Ectodermal cell (in vitro differentiated cells): ENCODE measurements around the gene OPRM1.
"Not testable (repeated sequence)": the region's sequence is repeated elsewhere in the genome, so short reads cannot be mapped to it uniquely, and the experiment has no call there.

Experiments
- H3K27ac ChIP-seq: 2 replicates; pipeline ENCODE4 v1.7.0; 2013; ENCODE audit warnings: mild to moderate bottlenecking, low read depth, low read length; ENCODE audit not compliant: insufficient read depth, poor library complexity, severe bottlenecking
- H3K27me3 ChIP-seq: 2 replicates; pipeline ENCODE4 v1.7.0; 2013; ENCODE audit warnings: mild to moderate bottlenecking, low read length; ENCODE audit not compliant: insufficient read depth, control insufficient read depth, poor library complexity, severe bottlenecking
- H3K36me3 ChIP-seq: one replicate; pipeline ENCODE4 v1.7.0; 2013; ENCODE audit warnings: low read length; ENCODE audit not compliant: control insufficient read depth, insufficient read depth
- H3K4me1 ChIP-seq: one replicate; pipeline ENCODE4 v1.7.0; 2013; ENCODE audit warnings: low read length; ENCODE audit not compliant: control insufficient read depth, insufficient read depth
- H3K4me3 ChIP-seq: 2 replicates; pipeline ENCODE4 v1.7.0; 2013; ENCODE audit warnings: low read depth, low read length, control low read depth; ENCODE audit not compliant: insufficient read depth
- H3K9me3 ChIP-seq: 2 replicates; pipeline ENCODE4 v1.7.0; 2013; ENCODE audit warnings: mild to moderate bottlenecking, low read length, moderate library complexity; ENCODE audit not compliant: control insufficient read depth
- WGBS, 2 experiments: methylation state at CpG; one replicate each; pipeline ENCODE4 v1.1.7; 2013; ENCODE audit warnings: missing lambda C conversion rate in 2 of 2; 5-methylcytosine and 5-hydroxymethylcytosine counted together

Gene OPRM1

GRCh38 chr6:154165478-154165877 lies 126.4 kb downstream of the OPRM1 start:
- Histone ChIP-seq H3K4me1 (no peaks in the 10 kb centered on the region), H3K27ac (no peak overlapping the region), H3K27me3 (no peaks in the 10 kb centered on the region), H3K9me3 (no peaks in the 10 kb centered on the region), H3K4me3 (no peak overlapping the region), H3K36me3 (no peaks in the 10 kb centered on the region)
- 93 to 97% methylated on average over 2 of the region's 2 CpGs for WGBS, 2 experiments

GRCh38 chr6:154166140-154166539 lies 127.1 kb downstream of the OPRM1 start:
- no peaks in the 10 kb centered on the region for H3K36me3 ChIP-seq
- WGBS, 2 experiments = 91 to 93% methylated on average over 9 of the region's 9 CpGs

GRCh38 chr6:154167126-154167525 lies 128.1 kb downstream of the OPRM1 start:
- no peaks in the 10 kb centered on the region for H3K9me3 ChIP-seq
- 96 to 97% methylated on average over 2 of the region's 2 CpGs for WGBS, 2 experiments
- H3K27me3 ChIP-seq = no peaks in the 10 kb centered on the region
- H3K36me3 ChIP-seq = no peaks in the 10 kb centered on the region
- H3K27ac ChIP-seq = no peak overlapping the region
- no peaks in the 10 kb centered on the region for H3K4me1 ChIP-seq
- H3K4me3 ChIP-seq = no peak overlapping the region

More at GRCh38 chr6:154166140-154166539, 127.1 kb downstream of the OPRM1 start:
- Histone ChIP-seq H3K4me3 (no peak overlapping the region), H3K27ac (no peak overlapping the region), H3K27me3 (no peaks in the 10 kb centered on the region), H3K4me1 (no peaks in the 10 kb centered on the region), H3K9me3 (no peaks in the 10 kb centered on the region)

GRCh38 chr6:154169193-154169847 lies 130.3 kb downstream of the OPRM1 start:
- 88 to 96% methylated on average over 5 of the region's 5 CpGs for WGBS, 2 experiments
- no peaks in the 10 kb centered on the region for H3K9me3 ChIP-seq
- no peaks in the 10 kb centered on the region for H3K4me1 ChIP-seq
- no peaks in the 10 kb centered on the region for H3K36me3 ChIP-seq
- no peaks in the 10 kb centered on the region for H3K27me3 ChIP-seq
- no peak overlapping the region for H3K27ac ChIP-seq
- H3K4me3 ChIP-seq = no peak overlapping the region

- WGBS, 2 experiments = 86 to 88% methylated on average over 2 of the region's 2 CpGs
- Histone ChIP-seq H3K4me1 (no peaks in the 10 kb centered on the region), H3K4me3 (no peak overlapping the region), H3K27me3 (no peaks in the 10 kb centered on the region), H3K27ac (no peak overlapping the region), H3K36me3 (no peaks in the 10 kb centered on the region), H3K9me3 (no peaks in the 10 kb centered on the region)
Observed at GRCh38 chr6:154170106-154170505, 131.1 kb downstream of the OPRM1 start.

- not testable (repeated sequence) for H3K4me3 ChIP-seq, H3K4me1 ChIP-seq, H3K27ac ChIP-seq, H3K27me3 ChIP-seq, H3K36me3 ChIP-seq, H3K9me3 ChIP-seq
- WGBS, 2 experiments = 85 to 88% methylated on average over 5 of the region's 5 CpGs
Observed at GRCh38 chr6:154172393-154172792, 133.4 kb downstream of the OPRM1 start.

- no peak overlapping the region for H3K27ac ChIP-seq
- 95 to 96% methylated on average over 5 of the region's 5 CpGs for WGBS, 2 experiments
- H3K27me3 ChIP-seq = no peaks in the 10 kb centered on the region
- H3K9me3 ChIP-seq = no peaks in the 10 kb centered on the region
- no peaks in the 10 kb centered on the region for H3K4me1 ChIP-seq
- no peak overlapping the region for H3K4me3 ChIP-seq
- H3K36me3 ChIP-seq = no peaks in the 10 kb centered on the region
Observed at GRCh38 chr6:154179434-154179833, 140.4 kb downstream of the OPRM1 start.

- no peaks in the 10 kb centered on the region for H3K36me3 ChIP-seq
- no peaks in the 10 kb centered on the region for H3K27me3 ChIP-seq
- 92 to 96% methylated on average over 2 to 3 of the region's 3 CpGs for WGBS, 2 experiments
- H3K4me1 ChIP-seq = no peaks in the 10 kb centered on the region
- H3K4me3 ChIP-seq = no peak overlapping the region
- no peak overlapping the region for H3K27ac ChIP-seq
- H3K9me3 ChIP-seq = no peaks in the 10 kb centered on the region
Observed at GRCh38 chr6:154187203-154187602, 148.2 kb downstream of the OPRM1 start.

- no peaks in the 10 kb centered on the region for H3K4me1 ChIP-seq
- no peaks in the 10 kb centered on the region for H3K27me3 ChIP-seq
- no peak overlapping the region for H3K27ac ChIP-seq
- H3K36me3 ChIP-seq = no peaks in the 10 kb centered on the region
- H3K9me3 ChIP-seq = no peaks in the 10 kb centered on the region
- H3K4me3 ChIP-seq = no peak overlapping the region
Observed at GRCh38 chr6:154187714-154188113, 148.7 kb downstream of the OPRM1 start.

- H3K4me3 ChIP-seq = no peak overlapping the region
- 100% methylated on average over 1 of the region's 1 CpG; no CpG with 5 or more reads in 1 of the 2 experiments for WGBS, 2 experiments
- H3K27ac ChIP-seq = no peak overlapping the region
Observed at GRCh38 chr6:154196333-154196885, 157.4 kb downstream of the OPRM1 start.

More at GRCh38 chr6:154196333-154196885, 157.4 kb downstream of the OPRM1 start:
- no peaks in the 10 kb centered on the region for H3K9me3 ChIP-seq
- H3K27me3 ChIP-seq = no peaks in the 10 kb centered on the region
- H3K36me3 ChIP-seq = no peaks in the 10 kb centered on the region
- no peaks in the 10 kb centered on the region for H3K4me1 ChIP-seq
